ENCODE measurements around the gene MAGEB1. TPM values are rescaled to one million over a fixed set of nuclear protein-coding genes. Genes with fewer than 3 reads are reported as not detected.

MAGEB1 gene, protein sequence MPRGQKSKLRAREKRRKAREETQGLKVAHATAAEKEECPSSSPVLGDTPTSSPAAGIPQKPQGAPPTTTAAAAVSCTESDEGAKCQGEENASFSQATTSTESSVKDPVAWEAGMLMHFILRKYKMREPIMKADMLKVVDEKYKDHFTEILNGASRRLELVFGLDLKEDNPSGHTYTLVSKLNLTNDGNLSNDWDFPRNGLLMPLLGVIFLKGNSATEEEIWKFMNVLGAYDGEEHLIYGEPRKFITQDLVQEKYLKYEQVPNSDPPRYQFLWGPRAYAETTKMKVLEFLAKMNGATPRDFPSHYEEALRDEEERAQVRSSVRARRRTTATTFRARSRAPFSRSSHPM
- total RNA-seq: not detected in 2 replicates

GRCh38 chrX:30246769-30247489, at the start of gene MAGEB1:
MAGEB1 (plus strand) TSS chrX:30247146; CDS start chrX:30250494, 3,348 bp downstream.

DNA sequence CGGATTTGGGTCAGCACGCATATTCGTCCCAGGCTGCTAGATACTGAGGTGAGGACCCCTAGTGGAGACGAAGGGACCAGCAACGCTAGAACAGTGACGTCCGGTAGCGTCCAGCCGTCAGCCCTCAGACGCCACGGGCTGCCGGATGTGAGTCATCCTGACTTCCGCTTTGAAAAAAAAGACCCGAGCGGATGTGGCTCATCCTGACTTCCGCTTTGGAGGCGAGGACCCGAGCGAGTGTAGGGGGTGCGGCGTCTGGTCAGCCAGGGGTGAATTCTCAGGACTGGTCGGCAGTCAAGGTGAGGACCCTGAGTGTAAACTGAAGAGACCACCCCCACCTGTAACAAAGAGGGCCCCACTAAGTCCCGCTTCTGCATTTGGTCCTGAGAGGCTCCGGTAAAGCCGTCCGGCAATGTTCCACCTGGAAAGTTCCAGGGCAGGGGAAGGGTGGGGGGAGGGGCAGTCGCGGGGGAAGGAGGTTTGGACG, 31.5 kb upstream of the MAGEB1 start, which contains the start of gene MAGEB2:
TSS of gene MAGEB2 (plus strand) at position 207 of the 487 bp plus-strand sequence. CDS start 3,018 bp downstream, outside the sequence.

GRCh38 chrX:30230395-30230794, 16.6 kb upstream of the MAGEB1 start, which contains the start of gene MAGEB3:
MAGEB3 (plus strand) TSS chrX:30230657; CDS start chrX:30235925, 5,268 bp downstream.

GRCh38 chrX:30241724-30242415, 5.1 kb upstream of the MAGEB1 start, which contains the start of gene MAGEB4:
MAGEB4 (plus strand) TSS chrX:30242000; CDS start chrX:30242136, 136 bp downstream.

Other genes starting within 250 kb of the MAGEB1 start
- not detected in 2 replicates for gene MAGEB2, start 31.6 kb upstream of the MAGEB1 start, total RNA-seq
- not detected in 2 replicates for gene MAGEB3, start 16.5 kb upstream of the MAGEB1 start, total RNA-seq
- not detected in 2 replicates for gene MAGEB4, start 5.1 kb upstream of the MAGEB1 start, total RNA-seq
- 1.2 and 8.5 TPM in 2 replicates for gene NR0B1, start 62.2 kb downstream of the MAGEB1 start, total RNA-seq

Measured in subcutaneous preadipocyte (primary cell).